ENCODE results near the gene SLC43A3. TPM values are rescaled to one million over a fixed set of nuclear protein-coding genes. Genes with fewer than 3 reads are reported as not detected.
A peak's percentile ranks its signal among the peaks of the same experiment; 100 is the strongest.

Gene SLC43A3
- total and polyA plus RNA-seq, 7 donors, result 11.3 to 43.9 (median 25.2) TPM

DNA sequence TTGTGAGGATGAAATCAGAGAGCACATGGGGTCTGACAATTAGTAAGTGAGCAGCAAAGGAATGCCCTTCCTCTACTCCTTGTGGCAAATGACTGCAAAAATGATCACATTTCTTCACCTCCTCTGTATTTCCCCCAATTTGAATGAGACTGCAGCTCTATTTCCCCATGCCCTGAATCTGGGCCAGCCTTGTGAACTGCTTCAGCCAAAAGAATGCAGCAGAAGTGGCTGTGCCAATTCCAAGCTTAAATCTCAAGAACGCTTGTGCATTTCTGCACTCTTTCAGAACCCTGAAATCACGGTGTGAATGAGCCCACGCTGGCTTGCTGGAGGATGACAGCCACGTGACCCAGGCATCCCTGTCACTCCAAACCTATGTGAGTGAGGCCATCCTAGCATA lies 9.9 kb downstream of the SLC43A3 start:
- Histone ChIP-seq H3K27ac (no peak overlapping the region), H3K4me1 (peaks cover 0 to 10% (median 3%) of the 10 kb centered on the region in 4 donors), H3K27me3 (no peaks in the 10 kb centered on the region), H3K9me3 (no peaks in the 10 kb centered on the region), H3K4me3 (no peak overlapping the region), H3K36me3 (peaks cover 11 to 82% (median 20%) of the 10 kb centered on the region in 4 donors)
- peak; percentile 70 for DNase-seq
- intact Hi-C loops (cut with DNase I), result no loop called here
- 82 to 86% methylated on average over 4 of the region's 4 CpGs for whole genome bisulfite sequencing, 2 donors
- TF ChIP-seq POLR2A (IDR thresholded peaks at IDR 0.05), result no peak
- no peak for TF ChIP-seq EP300 (IDR thresholded peaks at IDR 0.05)
- TF ChIP-seq POLR2AphosphoS5 (IDR thresholded peaks at IDR 0.05), result no peak
- TF ChIP-seq, protein P1, sequence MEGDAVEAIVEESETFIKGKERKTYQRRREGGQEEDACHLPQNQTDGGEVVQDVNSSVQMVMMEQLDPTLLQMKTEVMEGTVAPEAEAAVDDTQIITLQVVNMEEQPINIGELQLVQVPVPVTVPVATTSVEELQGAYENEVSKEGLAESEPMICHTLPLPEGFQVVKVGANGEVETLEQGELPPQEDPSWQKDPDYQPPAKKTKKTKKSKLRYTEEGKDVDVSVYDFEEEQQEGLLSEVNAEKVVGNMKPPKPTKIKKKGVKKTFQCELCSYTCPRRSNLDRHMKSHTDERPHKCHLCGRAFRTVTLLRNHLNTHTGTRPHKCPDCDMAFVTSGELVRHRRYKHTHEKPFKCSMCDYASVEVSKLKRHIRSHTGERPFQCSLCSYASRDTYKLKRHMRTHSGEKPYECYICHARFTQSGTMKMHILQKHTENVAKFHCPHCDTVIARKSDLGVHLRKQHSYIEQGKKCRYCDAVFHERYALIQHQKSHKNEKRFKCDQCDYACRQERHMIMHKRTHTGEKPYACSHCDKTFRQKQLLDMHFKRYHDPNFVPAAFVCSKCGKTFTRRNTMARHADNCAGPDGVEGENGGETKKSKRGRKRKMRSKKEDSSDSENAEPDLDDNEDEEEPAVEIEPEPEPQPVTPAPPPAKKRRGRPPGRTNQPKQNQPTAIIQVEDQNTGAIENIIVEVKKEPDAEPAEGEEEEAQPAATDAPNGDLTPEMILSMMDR (IDR thresholded peaks at IDR 0.05), result no peak

DNA sequence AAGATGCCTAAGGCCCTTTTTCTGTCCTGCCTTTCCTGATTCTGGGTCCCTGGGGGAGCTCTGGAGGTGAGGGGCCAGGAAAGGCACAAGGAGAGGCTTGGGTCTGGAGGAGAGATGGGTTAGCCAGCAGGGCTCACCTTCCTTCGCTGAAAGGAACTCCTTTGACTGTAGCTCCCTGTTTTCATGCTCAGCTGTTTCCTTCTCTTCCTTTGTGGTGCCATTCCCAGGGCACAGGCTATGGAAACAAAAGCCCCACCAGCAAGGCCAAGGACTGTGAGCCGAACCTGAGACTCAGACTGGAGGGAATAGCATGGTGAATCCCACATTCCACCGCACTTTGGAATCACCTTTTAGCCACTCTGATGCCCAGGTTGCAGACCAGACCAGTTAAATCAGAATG lies 10.5 kb downstream of the SLC43A3 start:
- no peak for TF ChIP-seq EP300 (IDR thresholded peaks at IDR 0.05)
- TF ChIP-seq, protein P1 (IDR thresholded peaks at IDR 0.05), result no peak
- TF ChIP-seq POLR2AphosphoS5 (IDR thresholded peaks at IDR 0.05), result no peak
- TF ChIP-seq POLR2A (IDR thresholded peaks at IDR 0.05), result no peak
- no peaks in the 10 kb centered on the region for H3K9me3 ChIP-seq
- intact Hi-C loops (cut with DNase I), result no loop called here
- no peak overlapping the region for H3K4me3 ChIP-seq
- WGBS, 2 donors, result 90 to 95% methylated on average over 3 of the region's 3 CpGs
- no peaks in the 10 kb centered on the region for H3K27me3 ChIP-seq
- H3K27ac ChIP-seq, result no peak overlapping the region
- peaks cover 0 to 10% (median 3%) of the 10 kb centered on the region in 4 donors for H3K4me1 ChIP-seq
- DNase-seq, result no peak
- H3K36me3 ChIP-seq, result peaks cover 11 to 89% (median 20%) of the 10 kb centered on the region in 4 donors

DNA sequence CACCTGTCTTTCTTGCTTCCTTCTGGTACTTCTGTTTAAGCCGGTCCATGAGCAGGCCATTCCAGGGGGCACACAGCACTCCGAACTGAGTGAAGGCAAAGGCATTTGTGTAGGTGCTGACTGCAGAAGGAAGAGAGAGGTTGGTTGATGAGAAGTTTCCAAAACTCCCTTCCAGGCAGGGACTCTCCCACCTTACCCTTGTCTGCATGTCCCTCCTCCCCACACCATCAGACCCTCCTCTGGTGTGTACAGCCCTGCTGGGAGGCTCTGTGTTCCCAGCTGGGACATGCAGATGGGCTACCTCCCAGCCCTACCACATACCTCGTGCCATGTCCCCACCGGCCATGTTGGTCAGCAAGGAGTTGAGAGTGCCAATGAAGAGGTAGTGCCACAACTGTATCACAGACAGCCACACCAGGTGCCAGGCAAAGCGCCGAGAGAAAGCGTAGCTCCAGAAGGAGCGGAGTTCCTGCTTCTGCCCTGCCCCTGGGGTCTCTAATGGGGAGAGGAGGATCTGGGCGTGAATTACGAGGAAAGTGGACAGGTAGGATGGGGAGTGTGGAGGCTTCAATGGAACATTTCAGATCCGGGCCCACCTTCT lies 12.2 kb downstream of the SLC43A3 start:
- Histone ChIP-seq H3K36me3 (peaks cover 11 to 91% (median 22%) of the 10 kb centered on the region in 4 donors), H3K27me3 (no peaks in the 10 kb centered on the region), H3K9me3 (no peaks in the 10 kb centered on the region), H3K27ac (no peak overlapping the region), H3K4me1 (peaks cover 0 to 10% (median 3%) of the 10 kb centered on the region in 4 donors), H3K4me3 (no peak overlapping the region)
- TF ChIP-seq, protein P1 (IDR thresholded peaks at IDR 0.05), result no peak
- TF ChIP-seq POLR2AphosphoS5 (IDR thresholded peaks at IDR 0.05) (no peak), POLR2A (IDR thresholded peaks at IDR 0.05) (no peak), EP300 (IDR thresholded peaks at IDR 0.05) (no peak)
- intact Hi-C loops (cut with DNase I), result no loop called here
- DNase-seq, result no peak
- WGBS, 2 donors, result 95 to 97% methylated on average over 11 of the region's 11 CpGs

DNA sequence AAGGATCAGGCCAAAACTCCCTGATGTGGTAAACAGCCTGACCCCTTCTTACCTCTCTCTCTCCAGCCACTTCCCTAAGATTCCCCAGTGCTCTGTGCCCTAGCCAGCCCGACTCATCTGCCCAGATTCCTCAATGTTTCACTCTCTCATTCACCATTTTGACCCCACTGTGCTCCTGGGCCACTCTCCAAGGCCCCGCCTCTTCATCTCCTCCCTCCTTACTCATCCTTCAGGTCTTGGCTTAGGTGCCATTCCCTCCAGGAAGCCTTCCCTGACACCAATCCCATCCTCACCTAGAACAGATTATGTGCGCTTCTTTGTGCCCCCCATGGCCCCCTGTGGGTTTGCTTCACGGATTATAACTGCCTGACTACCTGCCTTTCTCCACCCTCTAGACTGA lies 13.2 kb downstream of the SLC43A3 start:
- Histone ChIP-seq H3K27me3 (no peaks in the 10 kb centered on the region), H3K36me3 (peaks cover 16 to 96% (median 27%) of the 10 kb centered on the region in 4 donors), H3K4me3 (no peak overlapping the region), H3K4me1 (peaks cover 0 to 10% (median 3%) of the 10 kb centered on the region in 4 donors), H3K9me3 (no peaks in the 10 kb centered on the region), H3K27ac (no peak overlapping the region)
- DNase-seq, result no peak
- intact Hi-C loops (cut with DNase I), result no loop called here
- TF ChIP-seq POLR2AphosphoS5 (IDR thresholded peaks at IDR 0.05), result no peak
- no peak for TF ChIP-seq EP300 (IDR thresholded peaks at IDR 0.05)
- TF ChIP-seq POLR2A (IDR thresholded peaks at IDR 0.05), result no peak
- TF ChIP-seq, protein P1 (IDR thresholded peaks at IDR 0.05), result no peak
- WGBS, 2 donors, result 91 to 95% methylated on average over 4 of the region's 4 CpGs

DNA sequence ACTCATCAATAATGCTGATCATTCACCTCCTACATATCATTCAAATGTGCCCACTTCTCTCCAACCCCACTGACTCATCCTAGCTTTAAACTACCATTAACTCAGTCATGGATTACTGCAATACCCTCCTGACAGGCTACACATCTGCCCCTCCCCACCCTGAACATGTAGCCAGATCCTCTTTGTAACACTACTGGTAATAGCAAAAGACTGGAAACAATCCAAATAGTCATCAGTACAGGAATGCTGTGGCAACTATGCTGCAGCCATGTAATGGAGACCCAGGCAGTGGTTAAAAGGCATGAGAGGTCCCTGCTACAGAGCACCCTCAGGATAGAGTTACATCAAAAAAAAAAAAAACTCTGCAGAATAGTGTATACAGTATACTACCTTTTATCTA lies 16.6 kb downstream of the SLC43A3 start:
- TF ChIP-seq POLR2A (IDR thresholded peaks at IDR 0.05) (no peak), EP300 (IDR thresholded peaks at IDR 0.05) (no peak), POLR2AphosphoS5 (IDR thresholded peaks at IDR 0.05) (no peak)
- TF ChIP-seq, protein P1 (IDR thresholded peaks at IDR 0.05), result no peak
- H3K9me3 ChIP-seq, result no peaks in the 10 kb centered on the region

More for the DNA sequence above, 16.6 kb downstream of the SLC43A3 start:
- intact Hi-C loops (cut with DNase I), result no loop called here
- Histone ChIP-seq H3K27ac (no peak overlapping the region), H3K27me3 (no peaks in the 10 kb centered on the region), H3K4me1 (no peaks in the 10 kb centered on the region), H3K4me3 (no peak overlapping the region), H3K36me3 (peaks cover 9 to 86% (median 33%) of the 10 kb centered on the region in 4 donors)
- no peak for DNase-seq
